Panc1 (cell line): ENCODE results near the gene KRT26. TPM values are rescaled to one million over a fixed set of nuclear protein-coding genes. Genes with fewer than 3 reads are reported as not detected.
"Not testable (repeated sequence)": the region's sequence is repeated elsewhere in the genome, so short reads cannot be mapped to it uniquely, and the experiment has no call there.

Source experiments
- ATAC-seq: fragments of 200-7000 bp; cut with Tn5 transposase; 2 replicates; pipeline ENCODE4 v1.9.1; 2020; ENCODE audit warnings: mild to moderate bottlenecking, moderate library complexity
- BruUV-seq: library from RNA; stranded (reverse); fragments of 400-500 nt; replicated peaks from 2 replicates; lab custom pipeline; 2021; lab: Mats Ljungman, UMichigan
- CTCF ChIA-PET: fragments of 300-600 bp; sonication (Branson Sonifier 250); formaldehyde crosslinking; loops from one replicate; lab custom pipeline; 2022; ENCODE audit warnings: antibody characterized with exemption; lab: Charles Lee
- POLR2A ChIA-PET: fragments of 300-600 bp; sonication (Branson Sonifier 250); formaldehyde crosslinking; loops from one replicate; lab custom pipeline; 2022; ENCODE audit warnings: antibody characterized with exemption; lab: Charles Lee
- DNase-seq: peaks from one replicate; pipeline ENCODE4 v3.0.0-alpha.2; 2010; ENCODE audit warnings: low read depth, low spot score
- H3K27ac ChIP-seq: 2 replicates; pipeline ENCODE4 v1.5.1; 2011; ENCODE audit warnings: mild to moderate bottlenecking, low read length, inconsistent platforms
- H3K27me3 ChIP-seq: fragments of 200-500 bp; sonication (Bioruptor generic); 2 replicates; pipeline ENCODE4 v1.6.0; 2014; ENCODE audit warnings: low read length, inconsistent platforms; ENCODE audit not compliant: control insufficient read depth, insufficient read depth
- H3K36me3 ChIP-seq: fragments of 200-500 bp; sonication (Bioruptor generic); 2 replicates; pipeline ENCODE4 v1.5.1; 2014; ENCODE audit warnings: inconsistent platforms, mild to moderate bottlenecking, low read length, moderate library complexity; ENCODE audit not compliant: control insufficient read depth, insufficient read depth
- H3K4me1 ChIP-seq: 2 replicates; pipeline ENCODE4 v1.5.1; 2011; ENCODE audit warnings: inconsistent platforms, mild to moderate bottlenecking, low read length, moderate library complexity; ENCODE audit not compliant: control insufficient read depth, insufficient read depth
- H3K4me3 ChIP-seq, 2 experiments: 2 replicates each; pipeline ENCODE4 v1.5.1; 2011 to 2012; ENCODE audit warnings: low read depth in 2 of 2, low read length in 2 of 2, mild to moderate bottlenecking in 2 of 2, inconsistent platforms in 1 of 2, moderate library complexity in 1 of 2
- H3K9me3 ChIP-seq: fragments of 200-500 bp; sonication (Bioruptor generic); 2 replicates; pipeline ENCODE4 v1.5.1; 2014; ENCODE audit warnings: low read depth, mild to moderate bottlenecking, inconsistent platforms, low read length, moderate library complexity; ENCODE audit not compliant: control insufficient read depth, insufficient read depth
- POLR2AphosphoS5 ChIP-seq: IDR thresholded peaks from 2 replicates; pipeline ENCODE4 v1.6.1; 2012; ENCODE audit warnings: mild to moderate bottlenecking, low read depth, low read length, moderate library complexity
- SIN3A ChIP-seq: IDR thresholded peaks from 2 replicates; pipeline ENCODE4 v1.6.1; 2012; ENCODE audit warnings: low read depth, mild to moderate bottlenecking, low read length, moderate library complexity, borderline replicate concordance; ENCODE audit not compliant: insufficient read depth
- TCF7L2 ChIP-seq: IDR thresholded peaks from 2 replicates; pipeline ENCODE4 v1.6.1; 2011; ENCODE audit warnings: mild to moderate bottlenecking, low read depth, low read length, inconsistent platforms
- in situ Hi-C: cut with HindIII; loops from 2 replicates; pipeline ENCODE4 v1.10.0; 2016; ENCODE audit warnings: low sequenced_read_pairs, low pct_unique_long_range_greater_than_20kb
- intact Hi-C: fragments of 100-400 bp; cut with micrococcal nuclease; formaldehyde crosslinking; loops from one replicate; pipeline ENCODE4 v1.10.0; 2022; ENCODE audit not compliant: unreplicated experiment
- total RNA-seq: library from RNA; stranded (reverse); gene quantifications from one replicate; pipeline ENCODE4 v1.2.1, GENCODE V29; 2021; ENCODE audit not compliant: unreplicated experiment
- TF ChIP-seq, protein P1 (sequence below): fragments of 450-650 bp; IDR thresholded peaks from 2 replicates; pipeline ENCODE4 v1.5.1; 2017; ENCODE audit warnings: mild to moderate bottlenecking
- TF ChIP-seq, protein P2 (sequence below), 2 experiments: IDR thresholded peaks; 2 replicates each; pipeline ENCODE4 v1.6.1; 2011 to 2012; ENCODE audit warnings: low read depth in 2 of 2, control low read depth in 1 of 2, low read length in 1 of 2, mild to moderate bottlenecking in 1 of 2, moderate library complexity in 1 of 2; ENCODE audit not compliant: insufficient read depth in 1 of 2

The KRT26 gene
- total RNA-seq, 1 experiment from 2014 or later: not detected

DNA sequence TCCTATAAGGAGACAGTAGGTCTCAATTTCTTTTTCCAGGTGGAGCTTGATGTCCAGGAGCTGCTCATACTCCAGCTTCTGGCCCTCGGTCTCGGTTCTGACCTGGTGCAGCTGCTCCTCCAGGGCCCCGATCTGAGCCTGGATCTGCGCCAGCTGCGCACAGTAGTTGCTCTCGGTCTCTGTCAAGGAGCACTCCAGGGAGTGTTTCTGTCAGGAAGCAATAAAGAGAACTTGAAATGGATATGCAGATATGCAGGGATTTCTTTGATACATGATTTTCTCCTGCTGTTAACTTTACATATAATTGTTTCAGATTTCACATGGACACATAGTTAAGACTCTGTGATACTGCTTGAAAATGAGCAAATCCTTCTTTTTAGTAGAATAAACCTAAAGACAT lies 21.6 kb downstream of the KRT26 start:
- H3K27ac ChIP-seq: no peak overlapping the region
- no peaks in the 10 kb centered on the region for H3K4me1 ChIP-seq
- ChIA-PET CTCF (interaction anchor here (1.0 kb wide), 1 partner anchor 768 kb away, joined by 5 read pairs; the partner anchor contains the start of gene KRT15), POLR2A (no interaction called here)
- DNase-seq: no peak
- H3K9me3 ChIP-seq: no peaks in the 10 kb centered on the region
- peaks cover 14% of the 10 kb centered on the region for H3K27me3 ChIP-seq
- no TSS peak for BruUV-seq
- intact Hi-C loops: no loop called here
- TF ChIP-seq TCF7L2: no peak
- TF ChIP-seq SIN3A: no peak
- no peak for ATAC-seq
- no peak overlapping the region for H3K4me3 ChIP-seq
- H3K36me3 ChIP-seq: no peaks in the 10 kb centered on the region
- in situ Hi-C loops: no loop called here

DNA sequence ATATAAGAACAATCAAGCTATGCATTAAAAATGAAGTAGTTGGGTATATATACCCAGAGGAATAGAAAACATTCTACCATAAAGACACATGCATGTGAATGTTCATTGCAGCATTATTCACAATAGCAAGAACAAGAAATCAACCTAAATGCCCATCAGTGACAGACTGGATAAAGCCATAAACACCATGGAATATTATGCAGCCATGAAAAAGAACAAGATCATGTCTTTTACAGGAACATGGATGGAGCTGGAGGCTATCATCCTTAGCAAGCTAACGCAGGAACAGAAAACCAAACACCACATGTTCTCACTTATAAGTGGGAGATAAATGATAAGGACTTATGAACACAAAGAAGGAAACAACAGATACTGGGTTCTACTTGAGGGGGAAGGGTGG lies 23.3 kb downstream of the KRT26 start:
- H3K36me3 ChIP-seq, H3K4me1 ChIP-seq, intact Hi-C loops, BruUV-seq, CTCF ChIA-PET, in situ Hi-C loops, H3K9me3 ChIP-seq, ATAC-seq, DNase-seq, POLR2A ChIA-PET, H3K27ac ChIP-seq, H3K4me3 ChIP-seq: not testable (repeated sequence)
- H3K27me3 ChIP-seq: peaks cover 14% of the 10 kb centered on the region

DNA sequence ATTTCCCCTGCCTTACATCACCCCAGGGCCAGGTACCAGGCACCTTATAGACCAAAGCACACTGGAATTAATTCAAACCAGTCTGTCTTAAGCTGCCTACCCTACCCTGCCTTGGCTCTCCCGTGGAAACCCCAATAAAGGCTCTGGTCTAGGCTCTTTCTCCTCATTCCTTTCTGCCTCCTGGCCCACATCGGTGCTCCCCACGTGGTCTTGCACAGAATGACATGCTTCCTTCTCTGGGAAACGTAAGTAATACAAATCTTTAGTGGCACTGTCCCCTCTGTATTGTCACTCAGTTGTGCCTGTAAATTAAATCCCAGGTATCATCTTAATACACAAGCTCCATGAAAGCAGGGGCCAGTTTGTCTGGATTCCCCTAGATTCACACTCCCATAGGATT lies 33.4 kb downstream of the KRT26 start:
- H3K36me3 ChIP-seq: no peaks in the 10 kb centered on the region
- intact Hi-C loops: no loop called here
- no peak overlapping the region for H3K27ac ChIP-seq
- DNase-seq (no peak), ATAC-seq (no peak)
- peaks cover 11% of the 10 kb centered on the region for H3K27me3 ChIP-seq
- POLR2A ChIA-PET: no interaction called here
- in situ Hi-C loops: no loop called here
- CTCF ChIA-PET: no interaction called here
- peaks cover 3% of the 10 kb centered on the region; the same call in 1 of the 2 replicates for H3K9me3 ChIP-seq
- H3K4me1 ChIP-seq: no peaks in the 10 kb centered on the region
- TF ChIP-seq TCF7L2 (no peak), POLR2AphosphoS5 (no peak), SIN3A (no peak)
- TF ChIP-seq, protein P1, sequence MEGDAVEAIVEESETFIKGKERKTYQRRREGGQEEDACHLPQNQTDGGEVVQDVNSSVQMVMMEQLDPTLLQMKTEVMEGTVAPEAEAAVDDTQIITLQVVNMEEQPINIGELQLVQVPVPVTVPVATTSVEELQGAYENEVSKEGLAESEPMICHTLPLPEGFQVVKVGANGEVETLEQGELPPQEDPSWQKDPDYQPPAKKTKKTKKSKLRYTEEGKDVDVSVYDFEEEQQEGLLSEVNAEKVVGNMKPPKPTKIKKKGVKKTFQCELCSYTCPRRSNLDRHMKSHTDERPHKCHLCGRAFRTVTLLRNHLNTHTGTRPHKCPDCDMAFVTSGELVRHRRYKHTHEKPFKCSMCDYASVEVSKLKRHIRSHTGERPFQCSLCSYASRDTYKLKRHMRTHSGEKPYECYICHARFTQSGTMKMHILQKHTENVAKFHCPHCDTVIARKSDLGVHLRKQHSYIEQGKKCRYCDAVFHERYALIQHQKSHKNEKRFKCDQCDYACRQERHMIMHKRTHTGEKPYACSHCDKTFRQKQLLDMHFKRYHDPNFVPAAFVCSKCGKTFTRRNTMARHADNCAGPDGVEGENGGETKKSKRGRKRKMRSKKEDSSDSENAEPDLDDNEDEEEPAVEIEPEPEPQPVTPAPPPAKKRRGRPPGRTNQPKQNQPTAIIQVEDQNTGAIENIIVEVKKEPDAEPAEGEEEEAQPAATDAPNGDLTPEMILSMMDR: no peak
- TF ChIP-seq, protein P2, sequence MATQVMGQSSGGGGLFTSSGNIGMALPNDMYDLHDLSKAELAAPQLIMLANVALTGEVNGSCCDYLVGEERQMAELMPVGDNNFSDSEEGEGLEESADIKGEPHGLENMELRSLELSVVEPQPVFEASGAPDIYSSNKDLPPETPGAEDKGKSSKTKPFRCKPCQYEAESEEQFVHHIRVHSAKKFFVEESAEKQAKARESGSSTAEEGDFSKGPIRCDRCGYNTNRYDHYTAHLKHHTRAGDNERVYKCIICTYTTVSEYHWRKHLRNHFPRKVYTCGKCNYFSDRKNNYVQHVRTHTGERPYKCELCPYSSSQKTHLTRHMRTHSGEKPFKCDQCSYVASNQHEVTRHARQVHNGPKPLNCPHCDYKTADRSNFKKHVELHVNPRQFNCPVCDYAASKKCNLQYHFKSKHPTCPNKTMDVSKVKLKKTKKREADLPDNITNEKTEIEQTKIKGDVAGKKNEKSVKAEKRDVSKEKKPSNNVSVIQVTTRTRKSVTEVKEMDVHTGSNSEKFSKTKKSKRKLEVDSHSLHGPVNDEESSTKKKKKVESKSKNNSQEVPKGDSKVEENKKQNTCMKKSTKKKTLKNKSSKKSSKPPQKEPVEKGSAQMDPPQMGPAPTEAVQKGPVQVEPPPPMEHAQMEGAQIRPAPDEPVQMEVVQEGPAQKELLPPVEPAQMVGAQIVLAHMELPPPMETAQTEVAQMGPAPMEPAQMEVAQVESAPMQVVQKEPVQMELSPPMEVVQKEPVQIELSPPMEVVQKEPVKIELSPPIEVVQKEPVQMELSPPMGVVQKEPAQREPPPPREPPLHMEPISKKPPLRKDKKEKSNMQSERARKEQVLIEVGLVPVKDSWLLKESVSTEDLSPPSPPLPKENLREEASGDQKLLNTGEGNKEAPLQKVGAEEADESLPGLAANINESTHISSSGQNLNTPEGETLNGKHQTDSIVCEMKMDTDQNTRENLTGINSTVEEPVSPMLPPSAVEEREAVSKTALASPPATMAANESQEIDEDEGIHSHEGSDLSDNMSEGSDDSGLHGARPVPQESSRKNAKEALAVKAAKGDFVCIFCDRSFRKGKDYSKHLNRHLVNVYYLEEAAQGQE (IDR thresholded peaks at IDR 0.05; ENCODE audit: insufficient read depth in 1 of 2, low read depth in 2 of 2, low read length in 1 of 2): no peak
- H3K4me3 ChIP-seq: no peak overlapping the region
- no TSS peak for BruUV-seq
